ENCODE measurements around the gene BAX.
A peak's percentile ranks its signal among the peaks of the same experiment; 100 is the strongest.

Gene BAX

GRCh38 chr19:48933382-48933932, 21.2 kb upstream of the BAX start, which contains the start of gene DHDH:
Gene DHDH (plus strand): TSS chr19:48933699. CDS start chr19:48933722, 23 bp downstream.
- DNase-seq: peak; percentile 96

GRCh38 chr19:48934837-48935236, 19.8 kb upstream of the BAX start:
- DNase-seq: no peak

- no peak for DNase-seq
These were observed 18.8 kb upstream of the BAX start for GRCh38 chr19:48935864-48936263.

DNA sequence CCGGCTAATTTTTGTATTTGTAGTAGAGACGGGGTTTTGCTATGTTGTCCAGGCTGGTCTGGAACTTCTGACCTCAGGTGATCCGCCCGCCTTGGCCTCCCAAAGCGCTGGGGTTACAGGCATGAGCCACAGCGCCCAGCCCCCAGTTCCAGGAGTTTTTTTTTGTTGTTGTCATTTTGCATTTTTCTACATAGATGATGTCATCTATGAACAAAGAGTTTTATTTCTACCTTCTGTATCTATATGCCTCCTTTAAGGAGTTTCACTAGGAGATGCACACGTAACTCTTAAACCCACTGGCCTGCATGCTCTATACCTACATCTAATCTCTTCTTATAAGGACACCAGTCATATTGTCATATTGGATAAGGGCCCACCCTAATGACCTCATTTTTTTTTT, 16.4 kb upstream of the BAX start:
- DNase-seq: no peak

DNA sequence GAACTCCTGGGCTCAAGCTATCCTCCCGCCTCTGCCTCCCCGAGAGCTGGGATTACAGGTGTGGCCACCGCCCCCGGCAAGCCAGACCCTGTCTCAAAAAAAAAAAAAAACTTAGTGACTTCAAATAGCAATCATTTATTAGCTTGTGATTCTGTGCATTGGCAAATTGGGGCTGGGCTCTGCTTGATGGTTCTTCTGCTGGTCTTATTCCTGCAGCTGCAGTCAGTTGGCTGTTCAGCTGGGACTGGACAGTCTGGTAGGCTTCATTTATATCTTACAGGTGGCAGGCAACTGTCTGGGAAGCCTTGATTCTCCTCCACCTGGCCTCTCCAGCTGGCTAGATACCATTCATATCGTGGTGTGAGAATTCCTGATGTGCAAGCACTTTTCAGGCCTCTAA, 13.8 kb upstream of the BAX start:
- no peak for DNase-seq

- no peak for DNase-seq
These were observed 11.6 kb upstream of the BAX start for GRCh38 chr19:48943081-48943480.

DNA sequence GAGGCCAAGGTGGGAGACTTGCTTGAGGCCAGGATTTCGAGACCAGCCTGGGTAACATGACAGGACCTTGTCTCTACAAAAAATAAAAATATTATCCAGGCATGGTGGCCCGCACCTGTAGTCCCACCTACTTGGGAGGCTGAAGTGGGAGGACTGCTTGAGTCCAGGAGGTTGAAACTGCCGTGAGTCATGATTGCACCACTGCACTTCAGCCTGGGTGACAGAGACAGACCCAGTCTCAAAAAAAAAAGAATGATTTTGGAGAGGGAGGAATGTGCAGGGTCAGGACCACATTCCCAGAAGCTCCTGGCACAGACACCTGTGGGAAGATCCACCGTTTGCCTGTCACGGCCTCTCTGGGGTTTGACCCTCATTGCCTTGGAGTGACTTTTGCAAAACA, 9.3 kb upstream of the BAX start:
- DNase-seq: no peak

DNA sequence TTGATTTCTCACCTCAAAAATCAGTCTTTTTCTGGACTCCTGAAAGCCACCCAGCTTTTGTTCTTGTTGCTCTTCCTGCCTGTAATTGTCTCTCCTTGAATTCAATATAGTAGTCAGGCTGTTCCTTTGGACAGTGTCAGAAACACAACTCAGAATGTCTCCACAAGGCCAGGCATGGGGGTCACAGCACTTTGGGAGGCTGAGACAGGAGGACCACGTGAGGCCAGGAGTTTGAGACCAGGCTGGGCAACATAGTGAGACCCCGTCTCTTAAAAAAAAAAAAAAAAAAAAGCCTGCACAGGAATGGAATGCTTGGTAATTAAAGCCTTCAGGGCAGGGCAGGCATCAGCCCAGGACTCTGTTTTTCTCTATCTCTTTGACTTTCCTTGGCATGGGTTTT, 8.9 kb upstream of the BAX start:
- no peak for DNase-seq

DNA sequence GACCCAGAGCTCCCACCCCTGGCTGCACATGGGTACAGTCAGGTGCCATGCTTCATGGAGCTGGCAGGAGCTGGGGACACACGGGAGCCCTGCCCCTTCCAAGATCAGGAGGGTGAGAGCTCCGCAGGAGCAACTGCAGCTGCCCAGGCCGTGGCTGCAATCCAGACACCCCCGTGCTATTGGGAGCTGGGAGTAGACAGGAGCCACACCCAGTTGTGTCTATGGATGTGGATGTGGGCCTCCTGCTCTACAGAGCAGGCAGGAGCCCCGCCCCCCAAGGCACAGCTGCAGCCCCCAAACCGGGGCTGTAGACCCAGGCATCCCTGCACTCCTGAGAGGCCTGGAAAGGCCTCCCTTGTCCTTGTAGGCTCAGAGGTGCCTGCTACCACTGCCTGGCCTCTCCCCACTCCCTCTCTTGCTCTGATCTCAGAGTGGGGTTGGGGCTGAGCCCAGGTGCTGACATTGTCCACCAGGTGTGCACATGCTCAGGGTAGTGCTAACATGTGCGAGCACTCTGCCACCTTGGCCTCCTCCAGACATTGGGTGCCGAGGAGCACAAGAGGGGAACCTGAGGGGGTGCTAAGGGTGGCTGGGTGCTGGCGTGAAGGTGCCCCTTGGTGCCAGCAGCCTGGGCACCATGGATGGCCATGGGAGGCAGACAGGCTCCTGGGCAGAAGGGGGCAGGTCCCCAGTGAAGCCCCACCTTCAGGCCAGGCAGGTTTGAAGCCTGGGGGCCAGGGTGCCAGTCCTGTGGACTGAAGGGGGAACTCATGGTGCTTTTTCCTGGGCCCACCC, 8.0 kb upstream of the BAX start:
- DNase-seq: no peak

DNA sequence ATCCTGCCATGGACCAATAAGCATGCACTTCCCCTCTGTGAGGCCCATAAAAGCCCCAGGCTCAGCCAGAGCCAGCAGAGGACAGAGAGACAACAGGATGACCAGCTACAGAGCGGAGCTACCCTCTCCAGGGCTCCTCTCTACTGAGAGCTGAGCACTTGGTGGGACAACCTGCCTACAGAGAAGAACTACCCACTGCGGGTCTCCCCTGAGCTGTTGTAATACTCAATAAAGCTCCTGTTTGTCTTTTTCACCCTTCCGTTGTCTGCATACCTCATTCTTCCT, 7.5 kb upstream of the BAX start:
- no peak for DNase-seq

DNA sequence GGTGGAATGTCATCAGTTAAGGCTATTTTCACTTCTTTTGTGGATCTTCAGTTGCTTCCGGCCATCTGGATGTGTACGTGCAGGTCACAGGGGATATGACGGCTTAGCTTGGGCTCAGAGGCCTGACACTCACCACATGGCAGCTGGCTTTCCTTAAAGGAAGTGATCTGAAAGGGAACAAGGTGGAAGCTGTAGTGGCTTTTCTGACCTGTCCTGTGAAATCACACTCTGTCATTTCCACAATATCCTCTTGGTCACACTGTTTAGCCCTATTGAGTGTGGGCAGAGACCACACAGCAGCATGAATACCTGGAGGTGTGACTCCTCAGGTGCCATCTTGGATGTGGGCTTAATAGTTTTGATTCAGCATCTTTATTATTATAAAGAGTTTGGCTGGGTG, 4.5 kb upstream of the BAX start:
- no peak for DNase-seq

- DNase-seq: no peak
These were observed 3.7 kb upstream of the BAX start for GRCh38 chr19:48950830-48951519.

DNA sequence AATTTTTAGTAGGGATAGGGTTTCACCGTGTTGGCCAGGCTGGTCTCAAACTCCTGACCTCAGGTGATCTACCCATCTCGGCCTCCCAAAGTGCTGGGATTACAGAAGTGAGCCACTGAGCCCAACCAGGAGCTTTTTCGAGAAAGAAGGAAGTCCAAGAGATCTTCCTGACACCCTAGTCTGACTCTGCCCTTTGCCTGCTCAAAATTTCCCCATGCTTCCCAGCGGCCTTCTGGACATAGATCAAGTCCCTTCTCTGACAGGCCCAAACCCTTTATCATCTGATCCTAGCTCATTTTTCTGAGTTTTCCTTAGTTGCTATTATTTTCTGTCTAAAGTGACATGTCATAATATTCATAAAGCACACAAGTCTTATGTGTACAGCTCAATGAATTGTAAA, 1.5 kb upstream of the BAX start:
- DNase-seq: no peak

DNA sequence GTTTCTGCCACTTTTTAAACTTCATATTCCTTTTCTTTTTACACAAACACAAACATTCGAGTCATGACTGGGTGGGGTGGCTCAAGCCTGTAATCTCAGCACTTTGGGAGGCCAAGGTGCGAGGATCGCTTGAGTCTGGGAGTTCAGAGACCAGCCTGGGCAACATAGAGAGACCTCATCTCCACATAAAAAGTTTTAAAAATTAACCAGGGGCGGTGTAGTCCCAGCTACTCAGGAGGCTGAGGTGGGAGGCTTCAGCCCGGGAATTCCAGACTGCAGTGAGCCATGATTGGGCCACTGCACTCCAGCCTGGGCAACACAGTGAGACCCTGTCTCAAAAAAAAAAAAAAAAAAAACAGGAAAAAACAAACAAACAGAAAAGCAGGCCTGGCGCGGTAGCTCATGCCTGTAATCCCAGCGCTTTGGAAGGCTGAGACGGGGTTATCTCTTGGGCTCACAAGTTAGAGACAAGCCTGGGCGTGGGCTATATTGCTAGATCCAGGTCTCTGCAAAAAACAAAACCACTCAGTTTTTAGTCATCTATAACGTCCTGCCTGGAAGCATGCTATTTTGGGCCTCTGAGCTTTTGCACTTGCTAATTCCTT, 583 bp upstream of the BAX start:
- no peak for DNase-seq

DNA sequence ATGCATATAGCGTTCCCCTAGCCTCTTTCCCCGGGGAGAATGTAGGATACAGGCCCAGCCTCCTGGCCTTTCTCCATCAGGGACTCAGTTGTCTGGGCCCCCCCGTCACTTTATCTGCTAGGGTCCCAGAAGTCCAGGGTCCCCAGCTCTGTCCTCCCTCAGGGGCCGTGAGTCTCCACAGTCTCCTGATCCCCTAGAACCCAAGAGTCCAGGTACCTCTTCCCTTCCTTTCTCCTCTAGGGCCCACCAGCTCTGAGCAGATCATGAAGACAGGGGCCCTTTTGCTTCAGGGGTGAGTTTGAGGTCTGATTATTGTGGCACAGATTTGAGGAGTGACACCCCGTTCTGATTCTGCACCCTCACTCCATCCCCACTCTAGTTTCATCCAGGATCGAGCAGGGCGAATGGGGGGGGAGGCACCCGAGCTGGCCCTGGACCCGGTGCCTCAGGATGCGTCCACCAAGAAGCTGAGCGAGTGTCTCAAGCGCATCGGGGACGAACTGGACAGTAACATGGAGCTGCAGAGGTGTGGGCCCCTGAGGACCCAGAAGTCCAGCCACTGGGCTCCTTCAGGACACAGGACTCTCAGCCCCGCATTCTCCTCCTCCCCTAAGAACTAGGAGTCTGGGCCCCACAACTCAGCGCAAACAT, 758 bp downstream of the BAX start:
- DNase-seq: no peak

GRCh38 chr19:48958006-48958405, 3.3 kb downstream of the BAX start:
- no peak for DNase-seq

DNA sequence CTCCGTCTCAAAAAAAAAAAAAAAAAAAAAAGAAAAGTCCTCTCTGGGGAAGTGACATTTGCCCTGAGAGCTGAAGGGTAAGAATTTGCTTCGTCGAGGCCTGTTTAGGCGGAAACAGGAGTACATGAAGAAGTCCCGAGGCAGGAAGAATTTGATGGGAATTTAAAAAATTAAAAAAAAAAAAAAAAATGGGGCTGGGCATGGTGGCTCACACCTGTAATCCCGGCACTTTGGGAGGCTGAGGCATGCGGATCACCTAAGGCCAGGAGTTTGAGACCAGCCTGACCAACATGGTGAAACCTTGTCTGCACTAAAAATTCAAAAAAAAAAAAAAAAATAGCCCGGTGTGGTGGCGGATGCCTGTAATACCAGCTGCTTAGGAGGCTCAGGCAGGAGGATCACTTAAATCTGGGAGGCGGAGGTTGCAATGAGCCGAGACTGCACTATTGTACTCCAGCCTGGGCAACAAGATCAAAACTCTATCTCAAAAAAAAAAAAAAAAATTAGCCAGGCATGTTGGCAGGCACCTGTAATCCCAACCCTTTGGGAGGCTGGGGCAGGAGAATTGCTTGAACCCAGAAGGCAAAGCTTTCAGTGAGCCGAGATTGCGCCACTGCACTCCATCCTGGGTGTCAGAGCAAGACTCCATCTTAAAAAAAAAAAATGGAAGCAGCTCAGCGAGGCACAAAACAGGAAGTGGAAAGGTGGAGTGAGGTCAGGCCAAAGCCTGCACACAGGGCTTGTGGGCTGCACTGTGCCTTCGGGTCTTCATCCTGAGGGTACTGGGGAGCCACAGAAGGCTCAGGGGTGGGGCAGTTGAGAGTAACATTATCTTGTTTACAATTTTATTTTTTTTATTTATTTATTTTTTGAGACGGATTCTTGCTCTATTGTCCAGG, 4.9 kb downstream of the BAX start:
- no peak for DNase-seq

DNA sequence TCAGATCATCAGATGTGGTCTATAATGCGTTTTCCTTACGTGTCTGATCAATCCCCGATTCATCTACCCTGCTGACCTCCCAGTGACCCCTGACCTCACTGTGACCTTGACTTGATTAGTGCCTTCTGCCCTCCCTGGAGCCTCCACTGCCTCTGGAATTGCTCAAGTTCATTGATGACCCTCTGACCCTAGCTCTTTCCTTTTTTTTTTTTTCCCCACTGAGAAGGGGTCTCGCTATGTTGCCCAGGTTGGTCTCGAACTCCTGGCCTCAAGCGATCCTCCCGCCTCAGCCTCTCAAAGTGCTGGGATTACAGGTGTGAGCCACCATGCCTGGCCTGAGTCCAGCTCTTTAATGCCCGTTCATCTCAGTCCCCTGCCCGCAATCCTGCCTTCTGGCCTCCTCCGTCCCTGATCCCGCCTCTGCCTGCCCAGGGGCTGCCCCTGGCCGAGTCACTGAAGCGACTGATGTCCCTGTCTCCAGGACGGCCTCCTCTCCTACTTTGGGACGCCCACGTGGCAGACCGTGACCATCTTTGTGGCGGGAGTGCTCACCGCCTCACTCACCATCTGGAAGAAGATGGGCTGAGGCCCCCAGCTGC, 6.5 kb downstream of the BAX start:
- DNase-seq: no peak

DNA sequence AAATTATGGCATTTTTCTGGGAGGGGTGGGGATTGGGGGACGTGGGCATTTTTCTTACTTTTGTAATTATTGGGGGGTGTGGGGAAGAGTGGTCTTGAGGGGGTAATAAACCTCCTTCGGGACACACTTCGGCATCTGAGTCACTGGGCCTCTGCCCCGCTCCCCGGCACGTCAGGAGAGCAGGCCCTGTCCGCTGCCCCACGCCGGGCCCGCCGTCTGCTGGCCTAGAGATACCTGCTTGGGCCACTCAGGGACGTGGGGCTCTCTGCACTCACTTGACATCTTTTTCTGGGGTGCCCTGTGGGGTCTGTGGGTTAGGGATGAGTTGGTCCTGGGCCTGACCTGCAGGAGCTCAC, 7.0 kb downstream of the BAX start:
- DNase-seq: no peak

DNA sequence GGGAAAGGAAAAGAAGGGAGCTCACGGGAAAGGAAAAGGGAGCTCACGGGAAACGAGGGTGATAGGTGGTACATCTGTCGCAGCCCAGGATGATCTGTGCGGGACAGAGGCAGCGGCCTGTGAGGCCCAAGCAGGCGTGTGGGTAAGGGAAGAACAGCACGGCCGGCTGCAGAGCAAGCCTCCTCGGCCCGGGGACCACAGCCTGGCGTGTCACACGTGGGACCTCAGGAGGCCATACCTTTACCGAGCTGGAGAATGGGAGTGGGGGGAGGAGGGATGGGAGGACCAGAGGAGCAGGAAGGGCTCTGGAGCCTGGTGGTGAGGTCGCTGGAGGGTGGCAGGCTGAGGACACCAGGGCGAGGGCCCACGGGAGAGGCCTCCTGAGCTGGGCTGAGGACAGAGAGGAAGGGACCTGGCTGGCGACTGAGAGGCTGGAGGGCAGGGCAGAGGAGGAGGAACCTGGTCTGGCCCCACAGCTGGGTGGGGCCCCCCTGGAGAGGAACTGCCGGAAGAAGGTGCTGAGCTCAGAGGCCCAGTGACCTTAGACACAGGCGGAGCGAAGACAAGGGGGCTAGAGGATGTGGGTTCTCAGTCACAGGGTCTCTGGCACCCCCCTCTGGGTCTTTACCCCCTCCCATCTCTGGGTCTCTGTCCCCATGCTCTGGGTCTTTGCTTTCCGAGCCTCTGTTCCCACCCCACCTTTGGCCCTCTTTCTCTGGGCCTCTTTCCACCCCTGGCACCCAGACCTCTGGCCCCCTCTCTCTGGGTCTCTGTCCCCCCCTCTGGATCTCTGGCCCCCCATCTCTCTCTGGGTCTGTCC, 7.6 kb downstream of the BAX start:
- DNase-seq: peak; percentile 51

DNA sequence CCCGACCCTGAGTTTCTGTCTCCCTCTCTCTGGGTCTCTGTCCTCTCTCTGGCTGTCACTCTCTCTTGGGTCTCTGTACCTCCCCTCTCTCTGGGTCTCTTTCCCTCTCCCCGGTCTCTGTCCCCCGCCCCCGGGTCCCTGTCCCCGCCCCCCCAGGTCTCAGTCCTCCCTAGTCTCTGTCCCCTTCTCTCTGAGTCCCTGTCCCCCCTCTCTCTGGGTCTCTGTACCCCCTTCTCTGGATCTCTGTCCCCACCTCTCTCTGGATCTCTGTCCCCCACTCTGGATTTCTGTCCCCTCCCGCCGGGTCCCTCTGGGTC, 8.1 kb downstream of the BAX start:
- no peak for DNase-seq

Measured in CD4-positive, alpha-beta T cell treated with Interleukin-17A for 4 hours (primary cell).